ENCODE measurements around the gene NAA25.

The NAA25 gene

GRCh38 chr12:112032292-112032691 lies 76.3 kb downstream of the NAA25 start:
- DNase-seq (ENCODE audit: low spot score): no peak
- ChIA-PET CTCF (no interaction called here), POLR2A (ENCODE audit: low non-redundant PET) (no interaction called here)
- H3K27ac ChIP-seq: no peak overlapping the region
- TF ChIP-seq, protein P1, sequence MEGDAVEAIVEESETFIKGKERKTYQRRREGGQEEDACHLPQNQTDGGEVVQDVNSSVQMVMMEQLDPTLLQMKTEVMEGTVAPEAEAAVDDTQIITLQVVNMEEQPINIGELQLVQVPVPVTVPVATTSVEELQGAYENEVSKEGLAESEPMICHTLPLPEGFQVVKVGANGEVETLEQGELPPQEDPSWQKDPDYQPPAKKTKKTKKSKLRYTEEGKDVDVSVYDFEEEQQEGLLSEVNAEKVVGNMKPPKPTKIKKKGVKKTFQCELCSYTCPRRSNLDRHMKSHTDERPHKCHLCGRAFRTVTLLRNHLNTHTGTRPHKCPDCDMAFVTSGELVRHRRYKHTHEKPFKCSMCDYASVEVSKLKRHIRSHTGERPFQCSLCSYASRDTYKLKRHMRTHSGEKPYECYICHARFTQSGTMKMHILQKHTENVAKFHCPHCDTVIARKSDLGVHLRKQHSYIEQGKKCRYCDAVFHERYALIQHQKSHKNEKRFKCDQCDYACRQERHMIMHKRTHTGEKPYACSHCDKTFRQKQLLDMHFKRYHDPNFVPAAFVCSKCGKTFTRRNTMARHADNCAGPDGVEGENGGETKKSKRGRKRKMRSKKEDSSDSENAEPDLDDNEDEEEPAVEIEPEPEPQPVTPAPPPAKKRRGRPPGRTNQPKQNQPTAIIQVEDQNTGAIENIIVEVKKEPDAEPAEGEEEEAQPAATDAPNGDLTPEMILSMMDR (conservative IDR thresholded peaks at IDR 0.05; ENCODE audit: low read depth): no peak

- TF ChIP-seq, protein P1 (conservative IDR thresholded peaks at IDR 0.05; ENCODE audit: low read depth): no peak
- H3K27ac ChIP-seq: no peak overlapping the region
- ChIA-PET CTCF (no interaction called here), POLR2A (ENCODE audit: low non-redundant PET) (no interaction called here)
- DNase-seq (ENCODE audit: low spot score): no peak
Measured at GRCh38 chr12:112031472-112031871, 77.1 kb downstream of the NAA25 start.

DNA sequence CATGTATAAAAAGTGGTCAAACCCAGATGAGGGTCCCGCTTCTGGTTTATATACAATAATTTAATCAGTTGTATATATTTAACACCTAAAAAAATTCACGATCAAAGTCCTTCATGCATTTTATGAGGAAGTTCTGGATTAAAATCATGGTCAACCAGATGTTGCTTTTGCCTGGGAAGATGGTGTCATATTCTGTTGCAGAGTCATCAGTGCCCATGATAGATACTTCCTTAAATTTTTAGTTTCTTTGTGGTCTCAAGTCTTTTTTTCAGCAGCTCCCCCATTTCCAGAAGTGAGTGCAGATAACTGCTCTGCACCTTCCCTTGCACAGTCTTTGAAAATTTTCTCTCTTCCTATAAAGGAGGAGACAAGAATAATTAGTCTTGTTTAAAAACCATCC lies 79.3 kb downstream of the NAA25 start:
- ChIA-PET POLR2A (ENCODE audit: low non-redundant PET) (interaction anchor here (0.6 kb wide), 1 partner anchor 80 kb away, joined by 8 read pairs; no protein-coding TSS in a partner anchor), CTCF (no interaction called here)
- H3K27ac ChIP-seq: no peak overlapping the region
- no peak for DNase-seq (ENCODE audit: low spot score)
- TF ChIP-seq, protein P1 (conservative IDR thresholded peaks at IDR 0.05; ENCODE audit: low read depth): no peak

GRCh38 chr12:112025808-112026375 lies 82.7 kb downstream of the NAA25 start:
- no peak overlapping the region for H3K27ac ChIP-seq
- TF ChIP-seq, protein P1 (conservative IDR thresholded peaks at IDR 0.05; ENCODE audit: low read depth): no peak
- POLR2A ChIA-PET (ENCODE audit: low non-redundant PET): no interaction called here
- DNase-seq (ENCODE audit: low spot score): no peak
- CTCF ChIA-PET: no interaction called here

DNA sequence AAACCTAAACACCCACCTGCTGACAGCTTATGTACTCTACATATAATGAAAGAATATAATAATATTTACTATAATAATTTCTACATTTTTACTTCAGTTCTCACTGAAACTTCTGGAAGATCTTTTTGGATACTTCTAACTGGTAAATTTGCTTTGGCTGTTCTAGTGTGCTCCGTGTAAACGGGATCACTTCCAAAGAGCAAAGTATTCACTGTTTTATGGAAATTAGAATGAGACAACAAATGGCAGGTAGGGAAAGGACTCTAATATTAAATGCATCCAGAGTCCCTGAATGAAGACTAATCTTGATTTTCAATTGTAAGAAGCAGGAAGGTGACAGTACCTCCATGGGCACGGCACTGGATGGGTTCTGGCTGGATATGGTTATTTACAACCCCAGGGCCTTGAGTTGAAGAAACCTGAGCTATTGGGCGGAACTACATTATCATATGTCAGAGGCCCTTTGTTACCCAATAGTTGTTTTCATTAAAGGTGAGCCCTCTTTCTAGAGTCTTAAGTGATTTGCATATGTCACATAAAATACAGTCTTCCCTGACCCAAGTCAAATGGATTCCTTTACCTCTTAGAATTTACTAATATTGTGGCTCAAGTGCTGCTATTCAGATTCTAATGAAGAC lies 84.7 kb downstream of the NAA25 start:
- CTCF ChIA-PET: interaction anchor here (0.6 to 1.1 kb wide), 4 partner anchors 39 to 73 kb away, joined by 3 to 8 read pairs (median 4); no protein-coding TSS in a partner anchor
- POLR2A ChIA-PET (ENCODE audit: low non-redundant PET): no interaction called here
- DNase-seq (ENCODE audit: low spot score): no peak
- TF ChIP-seq, protein P1 (conservative IDR thresholded peaks at IDR 0.05; ENCODE audit: low read depth): no peak
- H3K27ac ChIP-seq: no peak overlapping the region

DNA sequence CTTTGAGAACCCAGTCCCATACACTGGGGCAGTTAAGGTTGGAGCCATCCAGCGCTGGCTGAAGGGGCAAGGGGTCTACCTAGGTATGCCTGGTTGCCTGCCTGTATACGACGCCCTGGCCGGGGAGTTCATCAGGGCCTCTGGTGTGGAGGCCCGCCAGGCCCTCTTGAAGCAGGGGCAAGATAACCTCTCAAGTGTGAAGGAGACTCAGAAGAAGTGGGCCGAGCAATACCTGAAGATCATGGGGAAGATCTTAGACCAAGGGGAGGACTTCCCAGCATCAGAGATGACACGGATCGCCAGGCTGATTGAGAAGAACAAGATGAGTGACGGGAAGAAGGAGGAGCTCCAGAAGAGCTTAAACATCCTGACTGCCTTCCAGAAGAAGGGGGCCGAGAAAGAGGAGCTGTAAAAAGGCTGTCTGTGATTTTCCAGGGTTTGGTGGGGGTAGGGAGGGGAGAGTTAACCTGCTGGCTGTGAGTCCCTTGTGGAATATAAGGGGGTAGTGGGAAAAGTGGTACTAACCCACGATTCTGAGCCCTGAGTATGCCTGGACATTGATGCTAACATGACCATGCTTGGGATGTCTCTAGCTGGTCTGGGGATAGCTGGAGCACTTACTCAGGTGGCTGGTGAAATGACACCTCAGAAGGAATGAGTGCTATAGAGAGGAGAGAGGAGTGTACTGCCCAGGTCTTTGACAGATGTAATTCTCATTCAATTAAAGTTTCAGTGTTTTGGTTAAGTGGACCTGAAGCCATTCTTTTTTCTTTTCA lies 86.2 kb downstream of the NAA25 start:
- H3K27ac ChIP-seq: 0 out of 2 replicates have a peak overlapping the region, but pooled peaks have one; percentile 10
- no peak for DNase-seq (ENCODE audit: low spot score)
- ChIA-PET CTCF (no interaction called here), POLR2A (ENCODE audit: low non-redundant PET) (interaction anchor here (1.0 kb wide), 1 partner anchor 9 kb away, joined by 4 read pairs; the partner anchor contains the start of genes ERP29 and TMEM116)
- TF ChIP-seq, protein P1 (conservative IDR thresholded peaks at IDR 0.05; ENCODE audit: low read depth): no peak
